ENCODE data around the gene ATAT1. TPM values are rescaled to one million over a fixed set of nuclear protein-coding genes. Genes with fewer than 3 reads are reported as not detected.
A peak's percentile ranks its signal among the peaks of the same experiment; 100 is the strongest.

The ATAT1 gene
- total and polyA plus RNA-seq, 9 of the 15 experiments (the other 6 are each of a cell fraction or from before 2014, with no cell fraction given) = 0.65 to 5.8 (median 1.6) TPM

GRCh38 chr6:30647242-30648116 is 20.8 kb downstream of the ATAT1 start (continued):
- TF ChIP-seq MITF (IDR thresholded peaks at IDR 0.05) = no peak
- TF ChIP-seq CHCHD3 (CRISPR knock-in tag; IDR thresholded peaks at IDR 0.05) = no peak
- peak; percentile 53 for TF ChIP-seq L3MBTL2 (IDR thresholded peaks at IDR 0.05)
- TF ChIP-seq MECOM (CRISPR knock-in tag; IDR thresholded peaks at IDR 0.05) = no peak
- peak; percentile 95 for TF ChIP-seq ARID4B (CRISPR knock-in tag; IDR thresholded peaks at IDR 0.05)
- TF ChIP-seq PYGO2 (tag; IDR thresholded peaks at IDR 0.05) = no peak
- TF ChIP-seq ZNF699 (CRISPR knock-in tag; IDR thresholded peaks at IDR 0.05; ENCODE audit: insufficient replicate concordance) = no peak
- TF ChIP-seq KDM5B (IDR thresholded peaks at IDR 0.05; ENCODE audit: insufficient replicate concordance, low read depth, low read length) = peak; percentile 64
- TF ChIP-seq GATA2 (CRISPR knock-in tag; IDR thresholded peaks at IDR 0.05) = no peak
- TF ChIP-seq ZNF75A (CRISPR knock-in tag; IDR thresholded peaks at IDR 0.05) = no peak
- TF ChIP-seq MTA2 (IDR thresholded peaks at IDR 0.05; ENCODE audit: low read depth) = no peak
- TF ChIP-seq MTA1 (IDR thresholded peaks at IDR 0.05; ENCODE audit: borderline replicate concordance) = no peak
- no peak for TF ChIP-seq TRIM28 (IDR thresholded peaks at IDR 0.05)
- TF ChIP-seq ZNF24 (IDR thresholded peaks at IDR 0.05) = 0 out of 2 replicates have a peak, but pooled peaks have one; percentile 28
- no peak for TF ChIP-seq NCOA2 (IDR thresholded peaks at IDR 0.05; ENCODE audit: partially characterized antibody in 2 of 2)
- TF ChIP-seq MEIS2 (IDR thresholded peaks at IDR 0.05; ENCODE audit: partially characterized antibody) = peak; percentile 41
- TF ChIP-seq HNRNPLL (IDR thresholded peaks at IDR 0.05; ENCODE audit: low read depth, low read length, poor library complexity, severe bottlenecking) = peak; percentile 7
- peak; percentile 79 for TF ChIP-seq SAFB (IDR thresholded peaks at IDR 0.05; ENCODE audit: borderline replicate concordance, low read depth, low read length)
- TF ChIP-seq HOMEZ (CRISPR knock-in tag; IDR thresholded peaks at IDR 0.05) = peak; percentile 73; the same call in 1 of the 2 replicates
- no peak for TF ChIP-seq ELF4 (CRISPR knock-in tag; IDR thresholded peaks at IDR 0.05)

Measured in K562 (cell line).